Ascending aorta (tissue), 2 donors: ENCODE measurements around the gene SSBP2. TPM values are rescaled to one million over a fixed set of nuclear protein-coding genes. Genes with fewer than 3 reads are reported as not detected.
"Not testable (repeated sequence)": the region's sequence is repeated elsewhere in the genome, so short reads cannot be mapped to it uniquely, and the experiment has no call there.

Source experiments
- DNase-seq, 2 donors: peaks; one replicate each; pipeline ENCODE4 v3.0.0-alpha.2; 2019; ENCODE audit warnings: low spot score in 2 of 2
- H3K27ac ChIP-seq, 2 donors: fragments of 200-600 bp; sonication (generic); one replicate each; pipeline ENCODE4 v1.5.1; 2016 to 2017; ENCODE audit warnings: mild to moderate bottlenecking in 1 of 2
- H3K27me3 ChIP-seq: fragments of 200-600 bp; sonication (generic); one replicate; pipeline ENCODE4 v1.5.1; 2017
- H3K36me3 ChIP-seq, 2 donors: fragments of 200-600 bp; sonication (generic); one replicate each; pipeline ENCODE4 v1.5.1; 2016
- H3K4me1 ChIP-seq, 2 donors: fragments of 200-600 bp; sonication (generic); one replicate each; pipeline ENCODE4 v1.5.1; 2016 to 2017; ENCODE audit warnings: mild to moderate bottlenecking in 1 of 2
- H3K4me3 ChIP-seq, 2 donors: fragments of 200-600 bp; sonication (generic); one replicate each; pipeline ENCODE4 v1.5.1; 2016 to 2017; ENCODE audit warnings: mild to moderate bottlenecking in 1 of 2
- H3K9me3 ChIP-seq, 2 donors: fragments of 200-600 bp; sonication (generic); one replicate each; pipeline ENCODE4 v1.5.1; 2016
- intact Hi-C: fragments of 100-400 bp; cut with DNase I; formaldehyde crosslinking; loops from one replicate; pipeline ENCODE4 v1.15.1; 2023
- total RNA-seq: library from RNA; depleted of rRNA; stranded (reverse); fragments of >200 nt; gene quantifications from one replicate; pipeline ENCODE4 v1.1.0, GENCODE V29; 2016
- TF ChIP-seq, protein P1 (sequence below), 3 experiments: fragments of 200-600 bp in 2 of 3; fragments of 450-650 bp in 1 of 3; sonication (generic) in 2 of 3; IDR thresholded peaks; one replicate each; pipeline ENCODE4 v1.5.1; 2016 to 2019; ENCODE audit warnings: antibody characterized with exemption in 3 of 3, mild to moderate bottlenecking in 1 of 3, moderate library complexity in 1 of 3

Gene SSBP2
- total RNA-seq, 1 donor from 2014 or later, result 22.4 TPM

DNA sequence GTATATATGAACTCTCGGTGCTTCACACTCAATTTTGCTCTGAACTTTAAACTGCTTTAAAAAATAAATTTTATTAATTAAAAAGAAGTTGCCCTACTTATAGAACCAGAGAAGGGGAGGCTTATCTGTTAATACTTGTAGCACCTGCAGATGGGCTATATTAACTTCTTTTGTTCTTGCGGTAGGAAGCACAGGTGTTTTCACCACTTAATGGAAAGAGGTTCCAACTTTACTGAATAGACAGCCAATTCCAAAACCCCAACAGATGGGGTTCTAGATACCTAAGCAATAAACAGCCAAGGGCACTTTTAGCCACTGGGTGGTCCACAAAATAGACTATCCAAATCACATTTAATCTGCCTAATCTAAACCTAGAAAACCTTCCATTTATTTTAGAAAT is 65.4 kb downstream of the SSBP2 start:
- intact Hi-C loops, result no loop called here
- H3K4me3 ChIP-seq, result no peak overlapping the region
- no peak overlapping the region for H3K27ac ChIP-seq
- H3K9me3 ChIP-seq, result peaks cover 6 to 33% of the 10 kb centered on the region in 2 donors
- no peaks in the 10 kb centered on the region for H3K4me1 ChIP-seq
- no peaks in the 10 kb centered on the region for H3K36me3 ChIP-seq
- H3K27me3 ChIP-seq, result no peaks in the 10 kb centered on the region
- no peak for DNase-seq
- TF ChIP-seq, protein P1, sequence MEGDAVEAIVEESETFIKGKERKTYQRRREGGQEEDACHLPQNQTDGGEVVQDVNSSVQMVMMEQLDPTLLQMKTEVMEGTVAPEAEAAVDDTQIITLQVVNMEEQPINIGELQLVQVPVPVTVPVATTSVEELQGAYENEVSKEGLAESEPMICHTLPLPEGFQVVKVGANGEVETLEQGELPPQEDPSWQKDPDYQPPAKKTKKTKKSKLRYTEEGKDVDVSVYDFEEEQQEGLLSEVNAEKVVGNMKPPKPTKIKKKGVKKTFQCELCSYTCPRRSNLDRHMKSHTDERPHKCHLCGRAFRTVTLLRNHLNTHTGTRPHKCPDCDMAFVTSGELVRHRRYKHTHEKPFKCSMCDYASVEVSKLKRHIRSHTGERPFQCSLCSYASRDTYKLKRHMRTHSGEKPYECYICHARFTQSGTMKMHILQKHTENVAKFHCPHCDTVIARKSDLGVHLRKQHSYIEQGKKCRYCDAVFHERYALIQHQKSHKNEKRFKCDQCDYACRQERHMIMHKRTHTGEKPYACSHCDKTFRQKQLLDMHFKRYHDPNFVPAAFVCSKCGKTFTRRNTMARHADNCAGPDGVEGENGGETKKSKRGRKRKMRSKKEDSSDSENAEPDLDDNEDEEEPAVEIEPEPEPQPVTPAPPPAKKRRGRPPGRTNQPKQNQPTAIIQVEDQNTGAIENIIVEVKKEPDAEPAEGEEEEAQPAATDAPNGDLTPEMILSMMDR (IDR thresholded peaks at IDR 0.05), result no peak

DNA sequence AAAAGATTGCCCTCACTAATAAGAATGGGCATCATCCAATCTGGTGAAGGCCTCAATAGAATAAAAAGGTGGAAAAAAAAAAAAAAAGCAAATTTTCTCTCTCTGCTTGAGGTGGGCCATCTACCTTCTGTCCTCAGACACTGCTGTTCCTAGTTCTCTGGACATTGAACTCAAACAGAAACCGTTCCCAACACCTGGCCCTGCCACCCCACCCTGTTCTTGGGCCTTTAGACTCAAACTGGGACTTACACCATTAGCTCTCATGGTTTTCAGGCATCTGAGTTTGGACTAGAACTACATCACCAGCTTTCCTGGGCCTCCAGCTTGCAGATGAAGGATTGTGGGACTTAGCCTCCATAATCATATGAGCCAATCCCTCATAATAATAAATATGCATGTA is 71.0 kb downstream of the SSBP2 start:
- no peak overlapping the region for H3K27ac ChIP-seq
- TF ChIP-seq, protein P1 (IDR thresholded peaks at IDR 0.05), result no peak
- no peaks in the 10 kb centered on the region for H3K27me3 ChIP-seq
- intact Hi-C loops, result no loop called here
- peaks cover 0 to 14% of the 10 kb centered on the region in 2 donors for H3K9me3 ChIP-seq
- H3K36me3 ChIP-seq, result no peaks in the 10 kb centered on the region
- no peak overlapping the region for H3K4me3 ChIP-seq
- no peak for DNase-seq
- no peaks in the 10 kb centered on the region for H3K4me1 ChIP-seq

DNA sequence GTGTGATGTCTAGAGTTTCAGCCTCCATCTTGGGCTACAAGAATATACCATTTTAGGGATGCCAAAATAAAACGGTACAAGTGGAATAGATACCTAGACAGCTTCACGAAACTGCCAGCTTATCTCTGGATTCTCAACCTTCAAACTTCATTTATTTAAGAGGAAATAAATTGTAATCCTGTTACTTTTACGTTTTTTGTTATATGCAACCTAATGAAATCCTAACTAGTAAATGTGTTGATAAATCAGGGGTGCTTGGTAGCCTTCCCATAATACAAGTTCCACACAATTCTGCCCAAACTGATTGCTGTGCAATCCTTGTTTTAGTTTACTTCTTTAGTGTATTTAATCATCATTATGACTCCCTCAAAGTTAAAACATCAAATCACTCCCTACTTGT is 75.5 kb downstream of the SSBP2 start:
- Histone ChIP-seq H3K4me3 (no peak overlapping the region), H3K27me3 (no peaks in the 10 kb centered on the region), H3K9me3 (no peaks in the 10 kb centered on the region), H3K4me1 (peaks cover 0 to 4% of the 10 kb centered on the region in 2 donors), H3K27ac (no peak overlapping the region), H3K36me3 (no peaks in the 10 kb centered on the region)
- intact Hi-C loops, result no loop called here
- DNase-seq, result no peak
- TF ChIP-seq, protein P1 (IDR thresholded peaks at IDR 0.05), result no peak

DNA sequence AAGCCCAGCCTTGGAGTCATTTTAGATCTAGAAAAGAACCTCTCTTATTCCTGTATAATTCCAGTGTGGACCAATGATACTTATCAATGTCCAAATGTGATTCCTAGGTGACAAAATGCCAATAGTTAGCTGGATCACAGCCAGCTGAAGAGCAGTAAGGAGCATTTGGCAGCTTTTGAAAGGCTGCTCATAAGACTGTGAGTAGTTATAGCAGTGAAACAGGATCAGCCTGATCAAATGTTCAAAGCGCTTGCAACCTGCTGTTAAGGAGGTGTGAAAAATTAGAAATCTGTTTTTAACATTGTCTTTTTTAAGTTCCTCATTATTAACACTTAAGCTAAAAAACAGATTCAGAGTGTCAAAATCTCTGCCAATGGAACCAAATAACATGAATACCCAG is 85.1 kb downstream of the SSBP2 start:
- Histone ChIP-seq H3K4me3 (no peak overlapping the region), H3K4me1 (peaks cover 0 to 2% of the 10 kb centered on the region in 2 donors), H3K27me3 (no peaks in the 10 kb centered on the region), H3K9me3 (no peaks in the 10 kb centered on the region), H3K27ac (no peak overlapping the region), H3K36me3 (no peaks in the 10 kb centered on the region)
- intact Hi-C loops, result no loop called here
- no peak for DNase-seq
- TF ChIP-seq, protein P1 (IDR thresholded peaks at IDR 0.05), result no peak

DNA sequence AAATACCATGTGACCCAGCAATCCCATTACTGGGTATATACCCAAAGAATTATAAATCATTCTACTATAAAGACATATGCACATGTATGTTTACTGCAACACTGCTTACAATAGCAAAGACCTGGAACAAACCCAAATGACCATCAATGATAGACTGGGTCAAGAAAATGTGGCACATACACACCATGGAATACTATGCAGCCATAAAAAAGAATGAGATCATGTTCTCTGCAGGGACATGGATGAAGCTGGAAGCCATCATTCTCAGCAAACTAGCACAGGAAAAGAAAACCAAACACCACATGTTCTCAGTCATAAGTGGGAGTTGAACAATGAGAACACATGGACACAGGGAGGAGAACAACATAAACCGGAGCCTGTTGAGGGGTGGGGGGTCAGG is 90.3 kb downstream of the SSBP2 start:
- H3K27ac ChIP-seq, H3K4me1 ChIP-seq, H3K36me3 ChIP-seq, H3K4me3 ChIP-seq, H3K27me3 ChIP-seq, H3K9me3 ChIP-seq, DNase-seq, intact Hi-C loops: not testable (repeated sequence)

DNA sequence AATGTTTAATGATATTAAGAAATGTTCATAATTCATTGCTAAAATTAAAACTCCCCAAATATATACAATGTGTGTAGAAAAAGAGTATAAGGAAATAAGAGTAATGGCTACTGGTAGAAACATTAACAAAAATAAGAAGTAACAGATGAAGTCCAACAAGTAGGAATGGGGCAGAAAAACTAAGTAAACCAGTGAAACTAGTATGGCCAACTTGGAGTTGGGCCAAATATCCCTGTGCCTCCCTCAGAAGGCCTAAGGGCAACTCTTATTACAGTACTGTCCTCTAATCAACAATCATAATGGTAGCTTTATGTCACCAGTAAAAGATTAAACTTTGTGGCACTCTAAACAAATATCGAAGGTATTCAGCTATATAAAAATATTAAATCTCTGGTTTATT is 93.5 kb downstream of the SSBP2 start:
- no peak for DNase-seq
- intact Hi-C loops, result no loop called here
- Histone ChIP-seq H3K4me3 (no peak overlapping the region), H3K36me3 (no peaks in the 10 kb centered on the region), H3K27ac (no peak overlapping the region), H3K4me1 (peaks cover 0 to 6% of the 10 kb centered on the region in 2 donors), H3K9me3 (no peaks in the 10 kb centered on the region), H3K27me3 (no peaks in the 10 kb centered on the region)
- TF ChIP-seq, protein P1 (IDR thresholded peaks at IDR 0.05), result no peak
